Sigmoid colon (tissue), 4 donors: ENCODE measurements around the gene CNOT6.
"Not testable (repeated sequence)": the region's sequence is repeated elsewhere in the genome, so short reads cannot be mapped to it uniquely, and the experiment has no call there.

Experiments used
- POLR2A ChIP-seq, 2 donors: fragments of 450-650 bp; IDR thresholded peaks; one replicate each; pipeline ENCODE4 v1.6.1; 2016; ENCODE audit warnings: antibody characterized with exemption in 2 of 2, mild to moderate bottlenecking in 2 of 2, moderate library complexity in 2 of 2
- POLR2AphosphoS5 ChIP-seq, 4 donors: sonication (generic); formaldehyde crosslinking; IDR thresholded peaks; one replicate each; pipeline ENCODE4 v1.6.1; 2017; ENCODE audit warnings: antibody characterized with exemption in 4 of 4
- TF ChIP-seq, protein P1 (sequence below), 4 experiments: fragments of 450-650 bp in 3 of 4; fragments of 200-600 bp in 1 of 4; IDR thresholded peaks; one replicate each; pipeline ENCODE4 v1.5.1; 2016 to 2019; ENCODE audit warnings: antibody characterized with exemption in 4 of 4, mild to moderate bottlenecking in 3 of 4, moderate library complexity in 2 of 4

DNA sequence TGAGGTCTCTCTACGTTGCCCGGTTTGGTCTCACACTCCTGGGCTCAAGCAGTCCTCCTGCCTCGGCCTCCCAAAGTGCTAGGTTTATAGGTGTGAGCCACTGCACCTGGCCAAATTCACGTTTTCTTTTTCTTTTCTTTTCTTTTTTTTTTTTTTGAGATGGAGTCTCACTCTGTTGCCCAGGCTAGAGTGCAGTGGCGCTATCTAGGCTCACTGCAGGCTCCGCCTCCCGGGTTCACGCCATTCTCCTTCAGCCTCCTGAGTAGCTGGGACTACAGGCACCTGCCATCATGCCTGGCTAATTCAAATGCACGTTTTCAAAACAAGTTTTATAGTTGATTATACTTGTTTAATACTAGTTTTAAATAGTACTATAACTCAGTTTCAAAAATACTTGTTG is 6.1 kb downstream of the CNOT6 start:
- TF ChIP-seq, protein P1, sequence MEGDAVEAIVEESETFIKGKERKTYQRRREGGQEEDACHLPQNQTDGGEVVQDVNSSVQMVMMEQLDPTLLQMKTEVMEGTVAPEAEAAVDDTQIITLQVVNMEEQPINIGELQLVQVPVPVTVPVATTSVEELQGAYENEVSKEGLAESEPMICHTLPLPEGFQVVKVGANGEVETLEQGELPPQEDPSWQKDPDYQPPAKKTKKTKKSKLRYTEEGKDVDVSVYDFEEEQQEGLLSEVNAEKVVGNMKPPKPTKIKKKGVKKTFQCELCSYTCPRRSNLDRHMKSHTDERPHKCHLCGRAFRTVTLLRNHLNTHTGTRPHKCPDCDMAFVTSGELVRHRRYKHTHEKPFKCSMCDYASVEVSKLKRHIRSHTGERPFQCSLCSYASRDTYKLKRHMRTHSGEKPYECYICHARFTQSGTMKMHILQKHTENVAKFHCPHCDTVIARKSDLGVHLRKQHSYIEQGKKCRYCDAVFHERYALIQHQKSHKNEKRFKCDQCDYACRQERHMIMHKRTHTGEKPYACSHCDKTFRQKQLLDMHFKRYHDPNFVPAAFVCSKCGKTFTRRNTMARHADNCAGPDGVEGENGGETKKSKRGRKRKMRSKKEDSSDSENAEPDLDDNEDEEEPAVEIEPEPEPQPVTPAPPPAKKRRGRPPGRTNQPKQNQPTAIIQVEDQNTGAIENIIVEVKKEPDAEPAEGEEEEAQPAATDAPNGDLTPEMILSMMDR (IDR thresholded peaks at IDR 0.05): not testable (repeated sequence)
- not testable (repeated sequence) for TF ChIP-seq POLR2A, POLR2AphosphoS5 (IDR thresholded peaks at IDR 0.05)
